CD4-positive, alpha-beta T cell (primary cell): Measurements from ENCODE around the gene PGAP3. TPM values are rescaled to one million over a fixed set of nuclear protein-coding genes. Genes with fewer than 3 reads are reported as not detected.
A peak's percentile ranks its signal among the peaks of the same experiment; 100 is the strongest.

Source experiments
- ATAC-seq: fragments of 200-7000 bp; cut with Tn5 transposase; one replicate; pipeline ENCODE4 v1.10.0; 2022; ENCODE audit warnings: mild to moderate bottlenecking; ENCODE audit not compliant: poor library complexity
- CTCF ChIA-PET: fragments of 350-600 bp; sonication (Branson Sonifier 250); formaldehyde crosslinking; loops from one replicate; lab custom pipeline; 2021; ENCODE audit warnings: antibody characterized with exemption, inconsistent platforms; lab: Charles Lee
- POLR2A ChIA-PET: fragments of 350-600 bp; sonication (Branson Sonifier 250); formaldehyde crosslinking; loops from one replicate; lab custom pipeline; 2021; ENCODE audit warnings: antibody characterized with exemption, inconsistent platforms; lab: Charles Lee
- DNase-seq, 14 experiments: peaks; one replicate each; pipeline ENCODE4 v3.0.0-alpha.2; 2013 to 2020; ENCODE audit warnings: mixed read lengths in 2 of 14
- H3K27ac ChIP-seq, 2 donors: one replicate each; pipeline versions ENCODE4 v1.5.1 to v1.7.0; 2013; ENCODE audit warnings: low read length in 2 of 2, low read depth in 1 of 2, mild to moderate bottlenecking in 1 of 2
- H3K27me3 ChIP-seq, 2 experiments: 1 replicate in 1 of 2; 2 replicates in 1 of 2; pipeline versions ENCODE4 v1.6.1 to v1.7.0; 2013; ENCODE audit warnings: low read length in 2 of 2, control low read depth in 1 of 2, mild to moderate bottlenecking in 1 of 2, moderate library complexity in 1 of 2; ENCODE audit not compliant: insufficient read depth in 2 of 2, control insufficient read depth in 1 of 2
- H3K36me3 ChIP-seq: one replicate; pipeline ENCODE4 v1.6.1; 2013; ENCODE audit warnings: low read length, control low read depth; ENCODE audit not compliant: insufficient read depth
- H3K4me1 ChIP-seq: one replicate; pipeline ENCODE4 v1.6.1; 2013; ENCODE audit warnings: low read length, control low read depth; ENCODE audit not compliant: insufficient read depth
- H3K4me3 ChIP-seq: one replicate; pipeline ENCODE4 v1.5.1; 2013; ENCODE audit warnings: mild to moderate bottlenecking, low read length, moderate library complexity
- H3K9me3 ChIP-seq, 2 experiments: 1 replicate in 1 of 2; 2 replicates in 1 of 2; pipeline versions ENCODE4 v1.6.1 to v1.7.0; 2013; ENCODE audit warnings: low read length in 2 of 2, mild to moderate bottlenecking in 2 of 2, control low read depth in 1 of 2, moderate library complexity in 1 of 2; ENCODE audit not compliant: control insufficient read depth in 1 of 2, insufficient read depth in 1 of 2
- H3K27ac Mint-ChIP-seq: one replicate; pipeline ENCODE4 v1.8.0; 2020; ENCODE audit warnings: mixed read lengths
- H3K27me3 Mint-ChIP-seq: one replicate; pipeline ENCODE4 v1.8.0; 2021; ENCODE audit warnings: mixed read lengths
- H3K36me3 Mint-ChIP-seq: one replicate; pipeline ENCODE4 v1.8.0; 2021; ENCODE audit warnings: low read depth, mixed read lengths
- H3K4me1 Mint-ChIP-seq: one replicate; pipeline ENCODE4 v1.8.0; 2021; ENCODE audit warnings: low read depth, mixed read lengths
- H3K4me3 Mint-ChIP-seq: one replicate; pipeline ENCODE4 v1.8.0; 2020; ENCODE audit warnings: mild to moderate bottlenecking, mixed read lengths
- H3K9me3 Mint-ChIP-seq: one replicate; pipeline ENCODE4 v1.8.0; 2020; ENCODE audit warnings: mixed read lengths
- intact Hi-C, 2 experiments: fragments of 100-400 bp; cut with DNase I in 1 of 2; cut with micrococcal nuclease in 1 of 2; formaldehyde crosslinking; loops; one replicate each; pipeline versions ENCODE4 v1.15.1 to v1.9.0; 2023 to 2025; cut with DNase I, micrococcal nuclease
- total RNA-seq, 174 experiments: library from RNA in 2 of 174; stranded (reverse) in 2 of 174; gene quantifications; one replicate each; pipeline ENCODE4 v1.2.3 and lab custom pipeline; 2021 to 2026
- TF ChIP-seq, protein P1 (sequence below): fragments of 200-600 bp; IDR thresholded peaks from one replicate; pipeline ENCODE4 v1.8.0; 2022; ENCODE audit warnings: antibody characterized with exemption, mild to moderate bottlenecking

Gene PGAP3
- total RNA-seq, 2 experiments from 2014 or later, result 26.1 to 30.7 TPM

DNA sequence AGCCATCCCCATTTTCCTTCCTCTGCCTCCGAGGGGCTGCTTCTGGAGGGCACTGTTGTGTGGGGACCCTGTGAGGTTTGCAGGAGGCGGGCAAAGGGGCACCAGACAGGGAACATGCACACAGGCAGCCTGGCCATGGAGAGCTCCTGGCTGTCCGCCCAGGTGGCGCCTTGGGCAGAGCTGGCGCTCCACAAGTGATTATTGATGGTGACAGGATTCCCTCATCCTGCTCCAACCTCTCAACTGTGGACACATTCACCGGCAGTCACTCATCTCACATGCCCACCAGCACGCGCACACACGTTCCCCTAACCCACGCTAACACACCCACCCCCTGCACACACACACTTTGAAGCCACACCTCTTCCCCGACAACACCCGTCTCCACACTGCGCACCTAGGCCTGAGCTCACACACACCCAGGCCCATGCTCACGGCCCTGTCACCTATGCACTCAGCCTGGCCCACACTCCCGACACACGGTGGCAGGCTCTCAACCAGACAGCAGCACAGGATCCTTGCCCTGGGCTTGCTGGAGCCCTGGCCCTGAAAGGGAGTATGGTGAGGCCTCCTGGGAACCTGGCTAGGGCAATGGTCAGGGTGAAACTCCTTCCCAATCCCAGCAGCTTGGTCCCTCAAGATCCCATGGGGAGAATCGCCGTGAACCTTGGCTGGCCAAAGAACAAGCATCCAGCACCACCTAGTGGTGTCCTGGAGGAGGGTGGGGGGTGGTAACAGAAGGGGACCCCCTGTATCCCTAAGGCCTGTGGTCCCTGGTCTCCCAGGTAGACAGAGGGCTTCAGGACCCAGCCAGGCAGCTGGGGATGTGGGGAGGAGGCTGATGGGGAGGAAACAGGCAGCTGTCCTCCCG, 16.0 kb downstream of the PGAP3 start:
- CTCF ChIA-PET, result interaction anchor here (2.3 kb wide), 1 partner anchor 49 kb away, joined by 19 read pairs; no protein-coding TSS in a partner anchor

DNA sequence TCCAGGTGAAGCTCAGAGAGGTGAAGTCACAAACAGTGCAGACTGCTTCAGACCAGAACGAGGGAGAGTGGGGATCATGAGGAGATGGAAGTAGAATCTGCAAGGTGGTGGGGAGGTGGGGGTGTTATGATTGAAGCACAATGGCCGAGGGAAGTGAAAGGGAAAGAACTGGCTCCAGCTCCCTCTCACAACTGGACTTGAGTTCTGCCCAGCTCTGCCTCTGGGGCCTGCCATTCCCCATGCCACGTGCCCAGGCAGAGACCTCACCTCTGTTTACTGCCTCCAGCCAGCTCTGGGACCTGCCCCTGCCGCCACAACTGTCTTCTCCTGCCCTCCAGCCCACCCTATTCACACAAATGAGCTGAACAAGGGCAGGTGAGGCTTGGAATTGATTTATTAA, 17.1 kb downstream of the PGAP3 start:
- Histone ChIP-seq H3K9me3 (no peaks in the 10 kb centered on the region), H3K4me3 (no peak overlapping the region), H3K27me3 (peaks cover 15 to 33% of the 10 kb centered on the region in 2 experiments), H3K27ac (no peak overlapping the region), H3K36me3 (no peaks in the 10 kb centered on the region), H3K4me1 (peaks cover 43% of the 10 kb centered on the region)
- H3K4me1 Mint-ChIP-seq, result peaks cover 21% of the 10 kb centered on the region
- no peaks in the 10 kb centered on the region for H3K9me3 Mint-ChIP-seq
- peaks cover 26% of the 10 kb centered on the region for H3K27me3 Mint-ChIP-seq
- ATAC-seq (no peak), DNase-seq (no peak)
- CTCF ChIA-PET, result interaction anchor here (2.3 kb wide), 1 partner anchor 48 kb away, joined by 19 read pairs; no protein-coding TSS in a partner anchor
- POLR2A ChIA-PET, result interaction anchor here (0.7 to 2.3 kb wide), 4 partner anchors 8 to 52 kb away, joined by 3 to 7 read pairs (median 5); partner anchors contain the start of gene PGAP3
- H3K4me3 Mint-ChIP-seq, result no peak overlapping the region
- H3K27ac Mint-ChIP-seq, result no peak overlapping the region
- no peaks in the 10 kb centered on the region for H3K36me3 Mint-ChIP-seq
- intact Hi-C loops, result no loop called here
- TF ChIP-seq, protein P1, sequence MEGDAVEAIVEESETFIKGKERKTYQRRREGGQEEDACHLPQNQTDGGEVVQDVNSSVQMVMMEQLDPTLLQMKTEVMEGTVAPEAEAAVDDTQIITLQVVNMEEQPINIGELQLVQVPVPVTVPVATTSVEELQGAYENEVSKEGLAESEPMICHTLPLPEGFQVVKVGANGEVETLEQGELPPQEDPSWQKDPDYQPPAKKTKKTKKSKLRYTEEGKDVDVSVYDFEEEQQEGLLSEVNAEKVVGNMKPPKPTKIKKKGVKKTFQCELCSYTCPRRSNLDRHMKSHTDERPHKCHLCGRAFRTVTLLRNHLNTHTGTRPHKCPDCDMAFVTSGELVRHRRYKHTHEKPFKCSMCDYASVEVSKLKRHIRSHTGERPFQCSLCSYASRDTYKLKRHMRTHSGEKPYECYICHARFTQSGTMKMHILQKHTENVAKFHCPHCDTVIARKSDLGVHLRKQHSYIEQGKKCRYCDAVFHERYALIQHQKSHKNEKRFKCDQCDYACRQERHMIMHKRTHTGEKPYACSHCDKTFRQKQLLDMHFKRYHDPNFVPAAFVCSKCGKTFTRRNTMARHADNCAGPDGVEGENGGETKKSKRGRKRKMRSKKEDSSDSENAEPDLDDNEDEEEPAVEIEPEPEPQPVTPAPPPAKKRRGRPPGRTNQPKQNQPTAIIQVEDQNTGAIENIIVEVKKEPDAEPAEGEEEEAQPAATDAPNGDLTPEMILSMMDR, result no peak

More for the DNA sequence above, 16.0 kb downstream of the PGAP3 start:
- Histone ChIP-seq H3K4me1 (peaks cover 51% of the 10 kb centered on the region), H3K27ac (no peak overlapping the region), H3K27me3 (peaks cover 15 to 23% of the 10 kb centered on the region in 2 experiments), H3K4me3 (no peak overlapping the region), H3K9me3 (no peaks in the 10 kb centered on the region), H3K36me3 (no peaks in the 10 kb centered on the region)
- H3K27ac Mint-ChIP-seq, result no peak overlapping the region
- no peaks in the 10 kb centered on the region for H3K9me3 Mint-ChIP-seq
- H3K4me1 Mint-ChIP-seq, result peaks cover 32% of the 10 kb centered on the region
- ATAC-seq (no peak), DNase-seq (peak in 1 of 14 experiments; percentile 26)
- H3K4me3 Mint-ChIP-seq, result peak overlapping the region; percentile 62
- intact Hi-C loops, result loop anchor here in 1 of 2 experiments (1.0 kb wide), 1 partner anchor 50 kb away; no protein-coding TSS in a partner anchor
- peaks cover 18% of the 10 kb centered on the region for H3K27me3 Mint-ChIP-seq
- TF ChIP-seq, protein P1, result peak; percentile 46
- POLR2A ChIA-PET, result interaction anchor here (1.1 to 2.3 kb wide), 4 partner anchors 7 to 50 kb away, joined by 3 to 7 read pairs (median 5); partner anchors contain the start of gene PGAP3
- no peaks in the 10 kb centered on the region for H3K36me3 Mint-ChIP-seq

DNA sequence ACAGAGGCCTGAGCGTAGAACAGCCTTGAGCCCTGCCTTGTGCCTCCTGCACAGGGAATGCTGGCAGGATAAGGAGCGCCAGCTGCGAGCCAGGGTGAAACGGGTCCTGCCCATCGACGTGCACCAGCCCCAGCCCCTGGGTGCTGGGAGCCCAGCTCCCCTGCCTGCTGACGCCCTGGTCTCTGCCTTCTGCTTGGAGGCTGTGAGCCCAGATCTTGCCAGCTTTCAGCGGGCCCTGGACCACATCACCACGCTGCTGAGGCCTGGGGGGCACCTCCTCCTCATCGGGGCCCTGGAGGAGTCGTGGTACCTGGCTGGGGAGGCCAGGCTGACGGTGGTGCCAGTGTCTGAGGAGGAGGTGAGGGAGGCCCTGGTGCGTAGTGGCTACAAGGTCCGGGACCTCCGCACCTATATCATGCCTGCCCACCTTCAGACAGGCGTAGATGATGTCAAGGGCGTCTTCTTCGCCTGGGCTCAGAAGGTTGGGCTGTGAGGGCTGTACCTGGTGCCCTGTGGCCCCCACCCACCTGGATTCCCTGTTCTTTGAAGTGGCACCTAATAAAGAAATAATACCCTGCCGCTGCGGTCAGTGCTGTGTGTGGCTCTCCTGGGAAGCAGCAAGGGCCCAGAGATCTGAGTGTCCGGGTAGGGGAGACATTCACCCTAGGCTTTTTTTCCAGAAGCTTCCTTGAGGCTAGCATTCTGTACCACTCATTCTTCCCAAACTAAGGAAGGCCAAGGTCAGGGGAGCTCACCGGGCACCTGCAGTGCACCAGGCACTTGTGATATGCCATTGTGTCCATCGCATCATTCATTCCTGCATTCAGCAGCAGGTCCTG, 17.7 kb downstream of the PGAP3 start:
- Histone ChIP-seq H3K27me3 (peaks cover 15 to 34% of the 10 kb centered on the region in 2 experiments), H3K36me3 (no peaks in the 10 kb centered on the region), H3K27ac (no peak overlapping the region), H3K4me3 (no peak overlapping the region), H3K9me3 (no peaks in the 10 kb centered on the region), H3K4me1 (peaks cover 37% of the 10 kb centered on the region)
- no peak for DNase-seq
- TF ChIP-seq, protein P1, result no peak
- ATAC-seq, result no peak
- Mint-ChIP-seq H3K27ac (no peak overlapping the region), H3K9me3 (no peaks in the 10 kb centered on the region), H3K4me1 (peaks cover 15% of the 10 kb centered on the region), H3K27me3 (peaks cover 33% of the 10 kb centered on the region), H3K4me3 (no peak overlapping the region), H3K36me3 (no peaks in the 10 kb centered on the region)
- POLR2A ChIA-PET, result interaction anchor here (0.7 to 2.3 kb wide), 4 partner anchors 9 to 51 kb away, joined by 3 to 7 read pairs (median 5); partner anchors contain the start of gene PGAP3
- intact Hi-C loops, result loop anchor here in 1 of 2 experiments (5.0 kb wide), 1 partner anchor 82 kb away; no protein-coding TSS in a partner anchor
- CTCF ChIA-PET, result interaction anchor here (2.4 kb wide), 1 partner anchor 48 kb away, joined by 11 read pairs; no protein-coding TSS in a partner anchor
